DND-41 (cell line): ENCODE data around the gene FXYD6.
"Not testable (repeated sequence)": the region's sequence is repeated elsewhere in the genome, so short reads cannot be mapped to it uniquely, and the experiment has no call there.

Source experiments
- ATAC-seq: fragments of 200-7000 bp; cut with Tn5 transposase; 3 replicates; pipeline ENCODE4 v1.9.1; 2021; ENCODE audit warnings: low read depth; ENCODE audit not compliant: insufficient read depth
- DNase-seq: peaks from one replicate; pipeline ENCODE4 v3.0.0-alpha.2; 2020
- H2AFZ ChIP-seq: 2 replicates; pipeline ENCODE4 v1.6.0; 2012; ENCODE audit warnings: low read depth, low read length
- H3K27ac ChIP-seq: 2 replicates; pipeline ENCODE4 v1.5.1; 2012; ENCODE audit warnings: low read length, inconsistent platforms
- H3K27me3 ChIP-seq: fragments of 200-600 bp; sonication (generic); 2 replicates; pipeline ENCODE4 v1.6.0; 2012; ENCODE audit warnings: low read length, mild to moderate bottlenecking, inconsistent platforms; ENCODE audit not compliant: insufficient read depth, poor library complexity
- H3K36me3 ChIP-seq: 2 replicates; pipeline ENCODE4 v1.5.1; 2012; ENCODE audit warnings: low read length, inconsistent platforms; ENCODE audit not compliant: insufficient read depth
- H3K4me1 ChIP-seq: 2 replicates; pipeline ENCODE4 v1.5.1; 2012; ENCODE audit warnings: mild to moderate bottlenecking, low read length; ENCODE audit not compliant: insufficient read depth
- H3K4me2 ChIP-seq: 2 replicates; pipeline ENCODE4 v1.6.0; 2012; ENCODE audit warnings: mild to moderate bottlenecking, moderate library complexity, low read length, inconsistent platforms; ENCODE audit not compliant: insufficient read depth
- H3K4me3 ChIP-seq, 2 experiments: fragments of 200-600 bp in 1 of 2; shearing (Covaris generic) in 1 of 2; 2 replicates each; pipeline ENCODE4 v1.5.1; 2012 to 2016; ENCODE audit warnings: inconsistent platforms in 2 of 2, low read length in 2 of 2, mild to moderate bottlenecking in 2 of 2, low read depth in 1 of 2, moderate library complexity in 1 of 2
- H3K79me2 ChIP-seq: 2 replicates; pipeline ENCODE4 v1.6.0; 2012; ENCODE audit warnings: low read length, inconsistent platforms; ENCODE audit not compliant: insufficient read depth
- H3K9ac ChIP-seq: 2 replicates; pipeline ENCODE4 v1.6.0; 2012; ENCODE audit warnings: low read depth, mild to moderate bottlenecking, inconsistent platforms, low read length, moderate library complexity
- H3K9me3 ChIP-seq: 2 replicates; pipeline ENCODE4 v1.5.1; 2012; ENCODE audit warnings: low read length, moderate library complexity, mild to moderate bottlenecking, inconsistent platforms; ENCODE audit not compliant: insufficient read depth, severe bottlenecking
- H4K20me1 ChIP-seq: 2 replicates; pipeline ENCODE4 v1.6.0; 2012; ENCODE audit warnings: low read length; ENCODE audit not compliant: insufficient read depth
- CTCF ChIP-seq: IDR thresholded peaks from 2 replicates; pipeline ENCODE4 v1.5.1; 2012; ENCODE audit warnings: borderline replicate concordance, low read length, moderate library complexity, mild to moderate bottlenecking; ENCODE audit not compliant: poor library complexity, severe bottlenecking; ENCODE audit errors: extremely low read depth
- EZH2 ChIP-seq: IDR thresholded peaks from 3 replicates; pipeline ENCODE4 v1.6.1; 2012; ENCODE audit warnings: borderline replicate concordance, low read depth, mild to moderate bottlenecking, moderate library complexity, low read length, inconsistent platforms; ENCODE audit not compliant: severe bottlenecking

The FXYD6 gene

GRCh38 chr11:117815262-117815803 is 61.1 kb downstream of the FXYD6 start:
- Histone ChIP-seq H2AFZ (no peak overlapping the region), H3K4me2 (no peak overlapping the region)
- TF ChIP-seq CTCF (no peak), EZH2 (no peak)

GRCh38 chr11:117814766-117815261 is 61.6 kb downstream of the FXYD6 start:
- Histone ChIP-seq H3K79me2 (no peaks in the 10 kb centered on the region), H3K4me2 (no peak overlapping the region), H3K36me3 (peaks cover 33% of the 10 kb centered on the region), H3K27me3 (no peaks in the 10 kb centered on the region), H3K9ac (no peak overlapping the region), H3K9me3 (no peaks in the 10 kb centered on the region), H3K4me1 (peaks cover 55% of the 10 kb centered on the region), H3K27ac (peak overlapping the region; percentile 48; the same call in 1 of the 2 replicates), H3K4me3 (no peak overlapping the region), H2AFZ (no peak overlapping the region), H4K20me1 (no peaks in the 10 kb centered on the region; the same call in 1 of the 2 replicates)
- ATAC-seq (peak; percentile 66), DNase-seq (peak; percentile 91)
- no peak for TF ChIP-seq EZH2
- TF ChIP-seq CTCF: no peak

More at GRCh38 chr11:117815262-117815803, 61.1 kb downstream of the FXYD6 start:
- no peaks in the 10 kb centered on the region; the same call in 1 of the 2 replicates for H4K20me1 ChIP-seq
- no peaks in the 10 kb centered on the region for H3K9me3 ChIP-seq
- H3K79me2 ChIP-seq: no peaks in the 10 kb centered on the region
- H3K27me3 ChIP-seq: no peaks in the 10 kb centered on the region
- H3K27ac ChIP-seq: peak overlapping the region; percentile 44; the same call in 1 of the 2 replicates
- ATAC-seq: peak; percentile 49
- H3K9ac ChIP-seq: no peak overlapping the region; the same call in 1 of the 2 replicates
- peak; percentile 61 for DNase-seq
- no peak overlapping the region for H3K4me3 ChIP-seq
- peaks cover 38% of the 10 kb centered on the region for H3K36me3 ChIP-seq
- H3K4me1 ChIP-seq: peaks cover 56% of the 10 kb centered on the region

- H3K9ac ChIP-seq: no peak overlapping the region
- peaks cover 50% of the 10 kb centered on the region for H3K4me1 ChIP-seq
- DNase-seq (no peak), ATAC-seq (no peak; the same call in 2 of the 3 replicates)
- peak overlapping the region; percentile 48; the same call in 1 of the 2 replicates for H3K27ac ChIP-seq
- H3K36me3 ChIP-seq: peaks cover 27% of the 10 kb centered on the region
- H4K20me1 ChIP-seq: no peaks in the 10 kb centered on the region; the same call in 1 of the 2 replicates
- no peaks in the 10 kb centered on the region for H3K27me3 ChIP-seq
- no peak for TF ChIP-seq EZH2
- no peaks in the 10 kb centered on the region for H3K9me3 ChIP-seq
- H3K79me2 ChIP-seq: no peaks in the 10 kb centered on the region
- H2AFZ ChIP-seq: no peak overlapping the region
- no peak overlapping the region for H3K4me3 ChIP-seq
- H3K4me2 ChIP-seq: no peak overlapping the region
Observed at GRCh38 chr11:117814204-117814765, 62.2 kb downstream of the FXYD6 start.

- H3K4me1 ChIP-seq, H3K4me2 ChIP-seq, H3K79me2 ChIP-seq, H3K27ac ChIP-seq, ATAC-seq, H4K20me1 ChIP-seq, DNase-seq, H3K9ac ChIP-seq, H3K9me3 ChIP-seq, H3K27me3 ChIP-seq, H2AFZ ChIP-seq, H3K4me3 ChIP-seq: not testable (repeated sequence)
- H3K36me3 ChIP-seq: peaks cover 19% of the 10 kb centered on the region
Observed at GRCh38 chr11:117810056-117810451, 66.4 kb downstream of the FXYD6 start.
